Hepatocyte (in vitro differentiated cells): Measurements from ENCODE around the gene RAB42.
"Not testable (repeated sequence)": the region's sequence is repeated elsewhere in the genome, so short reads cannot be mapped to it uniquely, and the experiment has no call there.

Source experiments
- EZH2phosphoT487 ChIP-seq: fragments of 200-600 bp; sonication (generic); IDR thresholded peaks from one replicate; pipeline ENCODE4 v1.6.1; 2018; ENCODE audit warnings: antibody characterized with exemption, mild to moderate bottlenecking, low read depth, moderate library complexity; ENCODE audit not compliant: unreplicated experiment, severe bottlenecking
- TF ChIP-seq, protein P1 (sequence below): fragments of 200-600 bp; sonication (generic); IDR thresholded peaks from 2 replicates; pipeline ENCODE4 v1.5.1; 2016; ENCODE audit warnings: antibody characterized with exemption, mild to moderate bottlenecking; ENCODE audit not compliant: poor library complexity

GRCh38 chr1:28596276-28596675 lies 4.2 kb downstream of the RAB42 start:
- TF ChIP-seq, protein P1, sequence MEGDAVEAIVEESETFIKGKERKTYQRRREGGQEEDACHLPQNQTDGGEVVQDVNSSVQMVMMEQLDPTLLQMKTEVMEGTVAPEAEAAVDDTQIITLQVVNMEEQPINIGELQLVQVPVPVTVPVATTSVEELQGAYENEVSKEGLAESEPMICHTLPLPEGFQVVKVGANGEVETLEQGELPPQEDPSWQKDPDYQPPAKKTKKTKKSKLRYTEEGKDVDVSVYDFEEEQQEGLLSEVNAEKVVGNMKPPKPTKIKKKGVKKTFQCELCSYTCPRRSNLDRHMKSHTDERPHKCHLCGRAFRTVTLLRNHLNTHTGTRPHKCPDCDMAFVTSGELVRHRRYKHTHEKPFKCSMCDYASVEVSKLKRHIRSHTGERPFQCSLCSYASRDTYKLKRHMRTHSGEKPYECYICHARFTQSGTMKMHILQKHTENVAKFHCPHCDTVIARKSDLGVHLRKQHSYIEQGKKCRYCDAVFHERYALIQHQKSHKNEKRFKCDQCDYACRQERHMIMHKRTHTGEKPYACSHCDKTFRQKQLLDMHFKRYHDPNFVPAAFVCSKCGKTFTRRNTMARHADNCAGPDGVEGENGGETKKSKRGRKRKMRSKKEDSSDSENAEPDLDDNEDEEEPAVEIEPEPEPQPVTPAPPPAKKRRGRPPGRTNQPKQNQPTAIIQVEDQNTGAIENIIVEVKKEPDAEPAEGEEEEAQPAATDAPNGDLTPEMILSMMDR: not testable (repeated sequence)
- not testable (repeated sequence) for TF ChIP-seq EZH2phosphoT487
